CD14-positive monocyte (primary cell): ENCODE results near the gene MAP3K7CL. TPM values are rescaled to one million over a fixed set of nuclear protein-coding genes. Genes with fewer than 3 reads are reported as not detected.
A peak's percentile ranks its signal among the peaks of the same experiment; 100 is the strongest.
"Not testable (repeated sequence)": the region's sequence is repeated elsewhere in the genome, so short reads cannot be mapped to it uniquely, and the experiment has no call there.

Experiments
- DNase-seq, 3 donors: peaks; one replicate each; pipeline ENCODE4 v3.0.0-alpha.2; 2011 to 2022
- H2AFZ ChIP-seq: 2 replicates; pipeline ENCODE4 v1.6.0; 2012; ENCODE audit warnings: mild to moderate bottlenecking, low read depth, low read length, inconsistent platforms; ENCODE audit not compliant: insufficient read depth, poor library complexity, severe bottlenecking
- H3K27ac ChIP-seq, 2 donors: 1 replicate in 1 of 2; 2 replicates in 1 of 2; pipeline ENCODE4 v1.5.1; 2012 to 2013; ENCODE audit warnings: low read length in 2 of 2, control low read depth in 1 of 2, inconsistent platforms in 1 of 2, low read depth in 1 of 2, mild to moderate bottlenecking in 1 of 2
- H3K27me3 ChIP-seq, 2 donors: one replicate each; pipeline versions ENCODE4 v1.6.0 to v1.6.1; 2011 to 2013; ENCODE audit warnings: low read length in 2 of 2; ENCODE audit not compliant: control insufficient read depth in 2 of 2, insufficient read depth in 2 of 2
- H3K36me3 ChIP-seq, 2 donors: replicated peaks in 1 of 2; 1 replicate in 1 of 2; 2 replicates in 1 of 2; pipeline versions ENCODE4 v1.5.1 to v1.6.1; 2012 to 2013; ENCODE audit warnings: low read length in 2 of 2, control low read depth in 1 of 2, inconsistent platforms in 1 of 2, mild to moderate bottlenecking in 1 of 2; ENCODE audit not compliant: insufficient read depth in 2 of 2, control insufficient read depth in 1 of 2
- H3K4me1 ChIP-seq, 2 donors: 1 replicate in 1 of 2; 2 replicates in 1 of 2; pipeline versions ENCODE4 v1.5.1 to v1.6.1; 2012 to 2013; ENCODE audit warnings: low read length in 2 of 2, control low read depth in 1 of 2, inconsistent platforms in 1 of 2, mild to moderate bottlenecking in 1 of 2, moderate library complexity in 1 of 2; ENCODE audit not compliant: insufficient read depth in 2 of 2, control insufficient read depth in 1 of 2
- H3K4me2 ChIP-seq: replicated peaks from 2 replicates; pipeline ENCODE3; 2012; ENCODE audit warnings: low read length, moderate library complexity, mild to moderate bottlenecking; ENCODE audit not compliant: poor library complexity, severe bottlenecking; ENCODE audit errors: extremely low read depth
- H3K4me3 ChIP-seq, 3 experiments: fragments of 200-600 bp in 1 of 3; sonication (generic) in 1 of 3; replicated peaks in 1 of 3; 1 replicate in 2 of 3; 2 replicates in 1 of 3; pipeline ENCODE4 v1.5.1; 2011 to 2013; ENCODE audit warnings: low read length in 3 of 3, mild to moderate bottlenecking in 3 of 3, control low read depth in 2 of 3, low read depth in 2 of 3, inconsistent platforms in 1 of 3, moderate library complexity in 1 of 3
- H3K79me2 ChIP-seq: 2 replicates; pipeline ENCODE4 v1.6.0; 2012; ENCODE audit warnings: mild to moderate bottlenecking, control low read depth, inconsistent platforms, low read length, moderate library complexity; ENCODE audit not compliant: insufficient read depth
- H3K9ac ChIP-seq: 2 replicates; pipeline ENCODE4 v1.6.0; 2017; ENCODE audit warnings: low read length, mild to moderate bottlenecking; ENCODE audit not compliant: insufficient read depth, poor library complexity, severe bottlenecking
- H3K9me3 ChIP-seq, 2 donors: replicated peaks in 1 of 2; 1 replicate in 1 of 2; 2 replicates in 1 of 2; pipeline versions ENCODE4 v1.5.1 to v1.6.1; 2012 to 2013; ENCODE audit warnings: low read length in 2 of 2, control low read depth in 1 of 2; ENCODE audit not compliant: control insufficient read depth in 1 of 2, insufficient read depth in 1 of 2
- H4K20me1 ChIP-seq: 2 replicates; pipeline ENCODE4 v1.6.0; 2012; ENCODE audit warnings: mild to moderate bottlenecking, low read length, control low read depth, moderate library complexity; ENCODE audit not compliant: insufficient read depth
- H3K27ac Mint-ChIP-seq, 7 donors: one replicate each; pipeline ENCODE4 v1.8.0; 2020; ENCODE audit warnings: mild to moderate bottlenecking in 7 of 7, mixed read lengths in 7 of 7, moderate library complexity in 6 of 7, inconsistent platforms in 2 of 7
- H3K27me3 Mint-ChIP-seq, 3 donors: one replicate each; pipeline ENCODE4 v1.8.0; 2021 to 2022; ENCODE audit warnings: low read depth in 3 of 3, mild to moderate bottlenecking in 3 of 3, mixed read lengths in 3 of 3, moderate library complexity in 3 of 3, inconsistent platforms in 1 of 3
- H3K36me3 Mint-ChIP-seq, 2 donors: one replicate each; pipeline ENCODE4 v1.8.0; 2020; ENCODE audit warnings: mixed read lengths in 2 of 2, inconsistent platforms in 1 of 2, mild to moderate bottlenecking in 1 of 2
- H3K4me1 Mint-ChIP-seq: one replicate; pipeline ENCODE4 v1.8.0; 2020; ENCODE audit warnings: mild to moderate bottlenecking, mixed read lengths
- H3K4me3 Mint-ChIP-seq, 2 donors: one replicate each; pipeline ENCODE4 v1.8.0; 2020; ENCODE audit warnings: mild to moderate bottlenecking in 2 of 2, mixed read lengths in 2 of 2, moderate library complexity in 1 of 2
- H3K9me3 Mint-ChIP-seq, 7 donors: one replicate each; pipeline ENCODE4 v1.8.0; 2020 to 2022; ENCODE audit warnings: mixed read lengths in 7 of 7, mild to moderate bottlenecking in 6 of 7, moderate library complexity in 6 of 7, inconsistent platforms in 2 of 7
- WGBS: methylation state at CpG from one replicate; pipeline ENCODE4 v1.1.5; 2013; ENCODE audit warnings: missing lambda C conversion rate; ENCODE audit not compliant: insufficient coverage; 5-methylcytosine and 5-hydroxymethylcytosine counted together
- intact Hi-C, 2 donors: fragments of 100-400 bp; cut with micrococcal nuclease; formaldehyde crosslinking; loops; one replicate each; pipeline versions ENCODE4 v1.15.0 to v1.15.1; 2023
- polyA plus RNA-seq, 3 donors: library from polyadenylated mRNA; depleted of rRNA in 1 of 3; unstranded in 2 of 3; stranded (reverse) in 1 of 3; fragments of 300-500 nt in 2 of 3; fragments of >200 nt in 1 of 3; fragmentation: Illumina TruSeq in 2 of 3; gene quantifications; 1 replicate in 2 of 3; 2 replicates in 1 of 3; pipeline ENCODE4 v1.2.3, GENCODE V29; 2012 to 2021
- TF ChIP-seq, protein P1 (sequence below): fragments of 200-600 bp; IDR thresholded peaks from one replicate; pipeline ENCODE4 v1.8.0; 2022; ENCODE audit warnings: antibody characterized with exemption, mild to moderate bottlenecking

Gene MAP3K7CL
- polyA plus RNA-seq, 3 donors: 14.6 to 15.8 (median 15.7) TPM

DNA sequence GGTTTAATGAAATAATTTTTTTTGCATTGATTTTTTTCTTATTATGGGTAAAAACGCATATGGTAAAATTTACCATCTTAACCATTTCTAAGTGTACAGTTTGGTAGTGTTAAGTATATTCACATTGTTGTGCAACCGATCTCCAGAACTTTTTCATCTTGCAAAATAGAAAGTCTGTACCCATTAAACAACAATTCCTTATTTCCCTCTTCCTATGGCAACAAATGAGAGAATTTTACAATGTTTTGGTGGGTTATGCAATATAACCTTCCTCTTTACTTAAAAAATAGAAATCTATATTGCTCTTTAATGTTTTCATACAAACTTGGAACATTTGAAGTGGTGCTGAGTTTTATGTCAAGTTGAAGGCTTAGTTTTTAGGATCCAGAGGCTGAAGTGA, 26.6 kb downstream of the MAP3K7CL start:
- Histone ChIP-seq H3K9me3 (peaks cover 0 to 6% of the 10 kb centered on the region in 2 donors), H3K4me3 (peak overlapping the region in 1 of 3 experiments; percentile 21), H3K36me3 (no peaks in the 10 kb centered on the region), H3K27me3 (no peaks in the 10 kb centered on the region), H4K20me1 (no peaks in the 10 kb centered on the region), H3K9ac (no peak overlapping the region), H3K4me1 (peaks cover 64 to 67% of the 10 kb centered on the region in 2 donors), H3K79me2 (peaks cover 8% of the 10 kb centered on the region), H2AFZ (no peak overlapping the region), H3K27ac (peak overlapping the region; percentile 62 to 91), H3K4me2 (peak overlapping the region; percentile 35)
- intact Hi-C loops: no loop called here
- DNase-seq: peak; percentile 62 to 90 (median 82)
- Mint-ChIP-seq H3K4me1 (peaks cover 68% of the 10 kb centered on the region), H3K9me3 (peaks cover 0 to 7% (median 0%) of the 10 kb centered on the region in 7 donors), H3K27me3 (no peaks in the 10 kb centered on the region), H3K36me3 (peaks cover 3 to 10% of the 10 kb centered on the region in 2 donors), H3K4me3 (no peak overlapping the region), H3K27ac (peak overlapping the region; percentile 87 to 98 (median 90))
- WGBS: no CpG with 5 or more reads among the region's 2 CpGs
- TF ChIP-seq, protein P1, sequence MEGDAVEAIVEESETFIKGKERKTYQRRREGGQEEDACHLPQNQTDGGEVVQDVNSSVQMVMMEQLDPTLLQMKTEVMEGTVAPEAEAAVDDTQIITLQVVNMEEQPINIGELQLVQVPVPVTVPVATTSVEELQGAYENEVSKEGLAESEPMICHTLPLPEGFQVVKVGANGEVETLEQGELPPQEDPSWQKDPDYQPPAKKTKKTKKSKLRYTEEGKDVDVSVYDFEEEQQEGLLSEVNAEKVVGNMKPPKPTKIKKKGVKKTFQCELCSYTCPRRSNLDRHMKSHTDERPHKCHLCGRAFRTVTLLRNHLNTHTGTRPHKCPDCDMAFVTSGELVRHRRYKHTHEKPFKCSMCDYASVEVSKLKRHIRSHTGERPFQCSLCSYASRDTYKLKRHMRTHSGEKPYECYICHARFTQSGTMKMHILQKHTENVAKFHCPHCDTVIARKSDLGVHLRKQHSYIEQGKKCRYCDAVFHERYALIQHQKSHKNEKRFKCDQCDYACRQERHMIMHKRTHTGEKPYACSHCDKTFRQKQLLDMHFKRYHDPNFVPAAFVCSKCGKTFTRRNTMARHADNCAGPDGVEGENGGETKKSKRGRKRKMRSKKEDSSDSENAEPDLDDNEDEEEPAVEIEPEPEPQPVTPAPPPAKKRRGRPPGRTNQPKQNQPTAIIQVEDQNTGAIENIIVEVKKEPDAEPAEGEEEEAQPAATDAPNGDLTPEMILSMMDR: no peak

DNA sequence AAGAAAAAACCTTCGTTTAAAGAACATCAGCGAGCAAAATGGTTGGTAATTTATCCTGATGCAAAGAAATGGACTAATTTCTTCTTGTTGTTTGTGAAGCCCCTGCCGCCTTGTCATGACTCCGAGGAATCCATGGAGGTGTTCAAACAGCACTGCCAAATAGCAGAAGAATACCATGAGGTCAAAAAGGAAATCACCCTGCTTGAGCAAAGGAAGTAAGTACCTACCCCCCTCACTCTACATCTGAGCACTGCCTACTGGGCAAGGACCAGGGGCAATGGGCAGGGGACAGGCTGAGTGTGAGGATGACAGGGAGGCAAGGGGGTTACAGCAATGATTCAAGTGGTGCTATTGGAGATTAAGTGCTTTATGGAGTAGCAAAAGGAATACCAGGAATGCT, 29.4 kb downstream of the MAP3K7CL start:
- H3K27ac Mint-ChIP-seq: peak overlapping the region; percentile 47 to 94 (median 89)

DNA sequence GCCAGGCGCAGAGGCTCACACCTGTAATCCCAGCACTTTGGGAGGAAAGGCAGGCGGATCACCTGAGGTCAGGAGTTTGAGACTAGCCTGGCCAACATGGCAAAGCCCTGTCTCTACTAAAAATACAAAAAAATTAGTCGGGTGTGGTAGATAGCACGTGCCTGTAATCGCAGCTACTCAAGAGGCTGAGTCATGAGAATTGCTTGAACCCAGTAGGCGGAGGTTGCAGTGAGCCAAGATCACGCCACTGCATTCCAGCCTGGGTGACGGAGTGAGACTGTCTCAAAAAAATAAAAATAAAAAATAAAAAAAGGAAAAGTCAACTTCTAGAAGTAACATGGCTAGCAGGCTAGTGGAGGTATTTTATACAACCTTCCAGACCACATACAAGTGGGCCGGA, 32.4 kb downstream of the MAP3K7CL start:
- peak; percentile 76 to 85 (median 80) for DNase-seq
- not testable (repeated sequence) for H2AFZ ChIP-seq, H4K20me1 ChIP-seq, H3K27me3 ChIP-seq, H3K4me3 ChIP-seq, H3K9me3 Mint-ChIP-seq, H3K27me3 Mint-ChIP-seq, H3K36me3 ChIP-seq, H3K9me3 ChIP-seq
- peak overlapping the region; percentile 94 to 100 (median 99) for H3K27ac Mint-ChIP-seq
- peak overlapping the region; percentile 39 to 65 for H3K4me3 Mint-ChIP-seq
- intact Hi-C loops: loop anchor here (1.0 to 5.0 kb wide), 5 partner anchors 34 to 136 kb away; partner anchors contain the start of gene BACH1 (in 1 of the 2)
- H3K4me1 Mint-ChIP-seq: peaks cover 76% of the 10 kb centered on the region
- H3K9ac ChIP-seq: peak overlapping the region; percentile 72
- H3K4me2 ChIP-seq: peak overlapping the region; percentile 51
- H3K36me3 Mint-ChIP-seq: peaks cover 3 to 10% of the 10 kb centered on the region in 2 donors
- peaks cover 19% of the 10 kb centered on the region for H3K79me2 ChIP-seq
- no CpG with 5 or more reads among the region's 9 CpGs for WGBS
- H3K4me1 ChIP-seq: peaks cover 87 to 94% of the 10 kb centered on the region in 2 donors
- H3K27ac ChIP-seq: peak overlapping the region; percentile 91 to 99

More for the DNA sequence above, 29.4 kb downstream of the MAP3K7CL start:
- H3K4me2 ChIP-seq: peak overlapping the region; percentile 43
- no peaks in the 10 kb centered on the region for H4K20me1 ChIP-seq
- H3K4me3 ChIP-seq: peak overlapping the region in 2 of 3 experiments; percentile 22 to 59
- 96% methylated on average over 3 of the region's 4 CpGs for WGBS
- peak overlapping the region; percentile 39 to 99 for H3K27ac ChIP-seq
- no peaks in the 10 kb centered on the region for H3K36me3 ChIP-seq
- H3K36me3 Mint-ChIP-seq: peaks cover 3 to 6% of the 10 kb centered on the region in 2 donors
- peaks cover 0 to 6% of the 10 kb centered on the region in 2 donors for H3K9me3 ChIP-seq
- peak in 2 of 3 donors; percentile 50 to 77 for DNase-seq
- H3K4me3 Mint-ChIP-seq: peak overlapping the region; percentile 41 to 61
- H3K27me3 Mint-ChIP-seq: no peaks in the 10 kb centered on the region
- peak overlapping the region; percentile 42 for H2AFZ ChIP-seq
- intact Hi-C loops: loop anchor here (5.0 kb wide), 4 partner anchors 37 to 137 kb away; partner anchors contain the start of gene BACH1 (in 1 of the 2)
- peaks cover 8% of the 10 kb centered on the region for H3K79me2 ChIP-seq
- peaks cover 84% of the 10 kb centered on the region for H3K4me1 Mint-ChIP-seq
- peaks cover 90 to 95% of the 10 kb centered on the region in 2 donors for H3K4me1 ChIP-seq
- TF ChIP-seq, protein P1: no peak
- H3K27me3 ChIP-seq: no peaks in the 10 kb centered on the region
- H3K9me3 Mint-ChIP-seq: peaks cover 0 to 7% (median 0%) of the 10 kb centered on the region in 7 donors
- H3K9ac ChIP-seq: peak overlapping the region; percentile 50
